Right hindlimb (tissue), 1 donor: Measurements from ENCODE around the gene CLEC20A.

Source experiments
- DNase-seq: peaks from one replicate; pipeline ENCODE4 v3.0.0-alpha.2; 2018

CLEC20A gene

GRCh38 chr1:178467837-178468236 is 28.9 kb downstream of the CLEC20A start:
- DNase-seq, result no peak

GRCh38 chr1:178465011-178465410 is 31.8 kb downstream of the CLEC20A start:
- DNase-seq, result no peak

GRCh38 chr1:178464566-178464965 is 32.2 kb downstream of the CLEC20A start:
- DNase-seq, result no peak

- DNase-seq, result no peak
Observed at GRCh38 chr1:178464141-178464540, 32.6 kb downstream of the CLEC20A start.

- DNase-seq, result no peak
Observed at GRCh38 chr1:178461701-178462100, 35.1 kb downstream of the CLEC20A start.

- DNase-seq, result no peak
Observed at GRCh38 chr1:178461104-178461503, 35.7 kb downstream of the CLEC20A start.

- DNase-seq, result no peak
Observed at GRCh38 chr1:178458203-178458602, 38.6 kb downstream of the CLEC20A start.

- no peak for DNase-seq
Observed at GRCh38 chr1:178457651-178458050, 39.1 kb downstream of the CLEC20A start.

GRCh38 chr1:178456472-178456871 is 40.3 kb downstream of the CLEC20A start:
- DNase-seq, result no peak

- no peak for DNase-seq
Observed at GRCh38 chr1:178452013-178452412, 44.8 kb downstream of the CLEC20A start.

GRCh38 chr1:178451529-178451928 is 45.2 kb downstream of the CLEC20A start:
- no peak for DNase-seq

GRCh38 chr1:178450871-178451270 is 45.9 kb downstream of the CLEC20A start:
- DNase-seq, result no peak

GRCh38 chr1:178442925-178443324 is 53.8 kb downstream of the CLEC20A start:
- DNase-seq, result no peak

GRCh38 chr1:178438432-178438831 is 58.3 kb downstream of the CLEC20A start:
- no peak for DNase-seq

- no peak for DNase-seq
Observed at GRCh38 chr1:178436899-178437298, 59.9 kb downstream of the CLEC20A start.

GRCh38 chr1:178434899-178435435 is 61.8 kb downstream of the CLEC20A start:
- DNase-seq, result no peak

- no peak for DNase-seq
Observed at GRCh38 chr1:178434360-178434759, 62.4 kb downstream of the CLEC20A start.
